ENCODE results near the gene VPS18.
A peak's percentile ranks its signal among the peaks of the same experiment; 100 is the strongest.

Gene VPS18

GRCh38 chr15:40925863-40926658 is 31.8 kb downstream of the VPS18 start:
- no peak for TF ChIP-seq CTCF (IDR thresholded peaks at IDR 0.05; ENCODE audit: low read depth, low read length)
- H3K4me3 ChIP-seq (ENCODE audit: low read depth, low read length): no peak overlapping the region

- no peak overlapping the region for H3K4me3 ChIP-seq (ENCODE audit: low read depth, low read length)
- no peak for TF ChIP-seq CTCF (IDR thresholded peaks at IDR 0.05; ENCODE audit: low read depth, low read length)
Measured at GRCh38 chr15:40926659-40927494, 32.6 kb downstream of the VPS18 start.

- TF ChIP-seq CTCF (IDR thresholded peaks at IDR 0.05; ENCODE audit: low read depth, low read length): no peak
- no peak overlapping the region for H3K4me3 ChIP-seq (ENCODE audit: low read depth, low read length)
Measured at GRCh38 chr15:40927495-40927872, 33.2 kb downstream of the VPS18 start.

GRCh38 chr15:40927873-40928806 is 33.9 kb downstream of the VPS18 start:
- peak overlapping the region; percentile 78 for H3K4me3 ChIP-seq (ENCODE audit: low read depth, low read length)
- no peak for TF ChIP-seq CTCF (IDR thresholded peaks at IDR 0.05; ENCODE audit: low read depth, low read length)

- H3K4me3 ChIP-seq (ENCODE audit: low read depth, low read length): peak within 1 kb of the TSS; percentile 78
- TF ChIP-seq CTCF (IDR thresholded peaks at IDR 0.05; ENCODE audit: low read depth, low read length): no peak
Measured at GRCh38 chr15:40928821-40929659, 34.8 kb downstream of the VPS18 start, which contains the start of gene DLL4. DLL4 (plus strand) TSS chr15:40929340; CDS start chr15:40929669, 329 bp downstream.

GRCh38 chr15:40929660-40930429 is 35.6 kb downstream of the VPS18 start:
- no peak for TF ChIP-seq CTCF (IDR thresholded peaks at IDR 0.05; ENCODE audit: low read depth, low read length)
- peak overlapping the region; percentile 78 for H3K4me3 ChIP-seq (ENCODE audit: low read depth, low read length)

Measured in WI38 (cell line).